Measurements from ENCODE around the gene NDUFS8. TPM values are rescaled to one million over a fixed set of nuclear protein-coding genes. Genes with fewer than 3 reads are reported as not detected.
A peak's percentile ranks its signal among the peaks of the same experiment; 100 is the strongest.

Gene NDUFS8
- total and polyA plus RNA-seq, 2 of the 4 experiments (the other 2 are of a cell fraction): 85.9 to 131 TPM

GRCh38 chr11:68014947-68015447, 15.5 kb upstream of the NDUFS8 start:
- CTCF ChIA-PET: no interaction called here
- peak overlapping the region; percentile 96 for H3K4ac ChIP-seq (ENCODE audit: low read depth, low read length)
- in situ Hi-C loops (cut with MboI; ENCODE audit: low sequenced_read_pairs) (no loop called here), dilution Hi-C loops (cut with HindIII; ENCODE audit: low sequenced_read_pairs, unreplicated experiment) (no loop called here), intact Hi-C loops (cut with micrococcal nuclease) (loop anchor here (5.0 kb wide), 2 partner anchors 102 to 192 kb away; no protein-coding TSS in a partner anchor)
- H2BK20ac ChIP-seq (ENCODE audit: low read depth, low read length): peak overlapping the region; percentile 93
- H4K20me1 ChIP-seq (ENCODE audit: insufficient read depth, low read length): no peaks in the 10 kb centered on the region
- no peak overlapping the region for H3K4me3 ChIP-seq (ENCODE audit: insufficient read depth, low read depth, low read length)
- peak overlapping the region; percentile 100 for H2AK9ac ChIP-seq (replicated peaks; ENCODE audit: low read depth, low read length, poor library complexity)
- H3K18ac ChIP-seq (ENCODE audit: low read depth, low read length): peak overlapping the region; percentile 70; the same call in 1 of the 2 replicates
- H3K36me3 ChIP-seq (ENCODE audit: control insufficient read depth, insufficient read depth, low read length): no peaks in the 10 kb centered on the region
- peak overlapping the region; percentile 78; the same call in 1 of the 2 replicates for H3K27ac ChIP-seq (ENCODE audit: insufficient read depth, low read length)
- peak overlapping the region; percentile 95; the same call in 1 of the 2 replicates for H2AK5ac ChIP-seq (ENCODE audit: low read depth, low read length)
- peaks cover 23 to 45% of the 10 kb centered on the region in 2 experiments; a peak in 3 of 4 replicates for H3K79me1 ChIP-seq (ENCODE audit: low read depth in 1 of 2, low read length in 2 of 2)
- H2AFZ ChIP-seq (replicated peaks; ENCODE audit: low read length, poor library complexity): no peak overlapping the region
- no peak for ATAC-seq (ENCODE audit: low read depth)
- H2BK15ac ChIP-seq (ENCODE audit: low read depth, low read length): peak overlapping the region; percentile 91; the same call in 2 of the 3 replicates
- peaks cover 31% of the 10 kb centered on the region for H3K9me1 ChIP-seq (ENCODE audit: insufficient read depth, low read length)
- TF ChIP-seq MAZ (IDR thresholded peaks at IDR 0.05; ENCODE audit: borderline replicate concordance, low read depth, low read length): no peak
- no peak for TF ChIP-seq BHLHE40 (IDR thresholded peaks at IDR 0.05; ENCODE audit: low read depth, low read length)
- TF ChIP-seq RFX5 (IDR thresholded peaks at IDR 0.05; ENCODE audit: low read depth, low read length): no peak
- no peak for TF ChIP-seq NFE2L2 (IDR thresholded peaks at IDR 0.05; ENCODE audit: low read depth, low read length)
- no peak for TF ChIP-seq RAD21 (IDR thresholded peaks at IDR 0.05; ENCODE audit: low read length)
- TF ChIP-seq SMC3 (IDR thresholded peaks at IDR 0.05; ENCODE audit: low read depth, low read length): no peak
- no peak for TF ChIP-seq POLR2A (IDR thresholded peaks at IDR 0.05; ENCODE audit: low read depth, low read length)
- TF ChIP-seq CEBPB (IDR thresholded peaks at IDR 0.05; ENCODE audit: low read depth, low read length): no peak
- no peak for TF ChIP-seq MAFK (IDR thresholded peaks at IDR 0.05; ENCODE audit: low read depth, low read length)
- no peak for TF ChIP-seq FOS (IDR thresholded peaks at IDR 0.05; ENCODE audit: low read depth, low read length)
- no peak for TF ChIP-seq CTCF (conservative IDR thresholded peaks at IDR 0.05; ENCODE audit: low read depth, low read length)
- TF ChIP-seq MXI1 (IDR thresholded peaks at IDR 0.05; ENCODE audit: borderline replicate concordance, low read depth, low read length): no peak
- no peak for TF ChIP-seq USF2 (IDR thresholded peaks at IDR 0.05; ENCODE audit: low read depth, low read length)
- TF ChIP-seq RCOR1 (IDR thresholded peaks at IDR 0.05; ENCODE audit: insufficient replicate concordance, low read length): no peak
- TF ChIP-seq CHD1 (IDR thresholded peaks at IDR 0.05; ENCODE audit: low read depth, low read length): no peak
- no peak for TF ChIP-seq ELK1 (IDR thresholded peaks at IDR 0.05; ENCODE audit: borderline replicate concordance, low read depth, low read length)
- DNase-seq: no peak
- POLR2A ChIA-PET (ENCODE audit: unreplicated experiment): interaction anchor here (1.1 kb wide), 1 partner anchor 10 kb away, joined by 3 read pairs; no protein-coding TSS in a partner anchor
- H3K4me1 ChIP-seq (ENCODE audit: control insufficient read depth, insufficient read depth, low read length): peaks cover 42% of the 10 kb centered on the region
- H3K14ac ChIP-seq (replicated peaks; ENCODE audit: low read depth, low read length): peak overlapping the region; percentile 78
- WGBS, 2 experiments (ENCODE audit: extremely low coverage in 2 of 2, insufficient read length in 1 of 2): 92% methylated on average over 14 of the region's 19 CpGs; no CpG with 5 or more reads in 1 of the 2 experiments
- peak overlapping the region; percentile 93 for H2BK120ac ChIP-seq (ENCODE audit: low read depth, low read length)
- peak overlapping the region; percentile 77 for H4K5ac ChIP-seq (ENCODE audit: low read depth, low read length)
- no peak overlapping the region for H3K23ac ChIP-seq (ENCODE audit: low read depth, low read length)
- H3K27me3 ChIP-seq (ENCODE audit: control insufficient read depth, insufficient read depth, low read length): no peaks in the 10 kb centered on the region
- peak overlapping the region; percentile 93 for H4K91ac ChIP-seq (ENCODE audit: insufficient read depth, low read depth, low read length)
- H4K8ac ChIP-seq (ENCODE audit: low read depth in 2 of 2, low read length in 2 of 2): peak overlapping the region; percentile 37 to 88; a peak in 3 of 4 replicates
- no TSS peak for BruUV-seq (replicated peaks)
- H3K4me2 ChIP-seq (ENCODE audit: low read depth, low read length): no peak overlapping the region
- no peak overlapping the region for H3K9ac ChIP-seq (ENCODE audit: low read depth, low read length)
- no peaks in the 10 kb centered on the region for H3K9me3 ChIP-seq (ENCODE audit: control insufficient read depth, insufficient read depth, low read length)
- no peak overlapping the region for H3K56ac ChIP-seq (ENCODE audit: extremely low read depth, insufficient read depth, low read length)
- H2BK5ac ChIP-seq (ENCODE audit: low read depth, low read length, poor library complexity, severe bottlenecking): peak overlapping the region; percentile 92
